Thyroid gland (tissue), 4 donors: ENCODE results near the gene RIC8B.

Experiments
- POLR2A ChIP-seq, 2 donors: fragments of 450-650 bp; IDR thresholded peaks; one replicate each; pipeline ENCODE4 v1.6.1; 2017; ENCODE audit warnings: antibody characterized with exemption in 2 of 2, mild to moderate bottlenecking in 2 of 2, moderate library complexity in 1 of 2
- TF ChIP-seq, protein P1 (sequence below), 6 experiments: fragments of 200-600 bp in 3 of 6; fragments of 450-650 bp in 3 of 6; sonication (generic) in 3 of 6; IDR thresholded peaks; one replicate each; pipeline ENCODE4 v1.5.1; 2016 to 2019; ENCODE audit warnings: antibody characterized with exemption in 6 of 6, mild to moderate bottlenecking in 2 of 6, inconsistent platforms in 1 of 6, moderate library complexity in 1 of 6

DNA sequence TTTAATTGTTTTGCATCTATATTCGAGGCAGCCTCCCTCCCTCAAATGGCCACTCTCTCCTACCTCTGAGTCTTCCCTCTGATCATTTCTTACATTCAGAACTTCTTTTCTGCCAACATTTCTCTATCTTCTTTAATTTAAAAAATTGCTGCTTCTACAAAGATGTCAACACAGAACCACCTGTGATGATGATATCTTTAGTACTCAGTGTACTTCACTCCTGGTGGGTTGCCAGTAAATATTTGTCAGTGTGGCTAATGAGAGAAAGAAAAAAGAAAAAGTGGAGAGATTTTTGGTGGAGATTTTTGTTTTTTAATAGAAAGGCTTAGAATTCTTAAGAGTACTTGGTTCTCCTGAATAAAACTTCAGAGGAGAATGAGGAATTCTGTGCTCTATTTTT is 8.1 kb downstream of the RIC8B start:
- TF ChIP-seq, protein P1, sequence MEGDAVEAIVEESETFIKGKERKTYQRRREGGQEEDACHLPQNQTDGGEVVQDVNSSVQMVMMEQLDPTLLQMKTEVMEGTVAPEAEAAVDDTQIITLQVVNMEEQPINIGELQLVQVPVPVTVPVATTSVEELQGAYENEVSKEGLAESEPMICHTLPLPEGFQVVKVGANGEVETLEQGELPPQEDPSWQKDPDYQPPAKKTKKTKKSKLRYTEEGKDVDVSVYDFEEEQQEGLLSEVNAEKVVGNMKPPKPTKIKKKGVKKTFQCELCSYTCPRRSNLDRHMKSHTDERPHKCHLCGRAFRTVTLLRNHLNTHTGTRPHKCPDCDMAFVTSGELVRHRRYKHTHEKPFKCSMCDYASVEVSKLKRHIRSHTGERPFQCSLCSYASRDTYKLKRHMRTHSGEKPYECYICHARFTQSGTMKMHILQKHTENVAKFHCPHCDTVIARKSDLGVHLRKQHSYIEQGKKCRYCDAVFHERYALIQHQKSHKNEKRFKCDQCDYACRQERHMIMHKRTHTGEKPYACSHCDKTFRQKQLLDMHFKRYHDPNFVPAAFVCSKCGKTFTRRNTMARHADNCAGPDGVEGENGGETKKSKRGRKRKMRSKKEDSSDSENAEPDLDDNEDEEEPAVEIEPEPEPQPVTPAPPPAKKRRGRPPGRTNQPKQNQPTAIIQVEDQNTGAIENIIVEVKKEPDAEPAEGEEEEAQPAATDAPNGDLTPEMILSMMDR (IDR thresholded peaks at IDR 0.05) = no peak
- TF ChIP-seq POLR2A (IDR thresholded peaks at IDR 0.05) = no peak
